ENCODE data around the gene PPP2R3B.
A peak's percentile ranks its signal among the peaks of the same experiment; 100 is the strongest.
"Not testable (repeated sequence)": the region's sequence is repeated elsewhere in the genome, so short reads cannot be mapped to it uniquely, and the experiment has no call there.

PPP2R3B gene

GRCh38 chrX:324664-325063 lies 62.0 kb downstream of the PPP2R3B start:
- DNase-seq (ENCODE audit: low read depth in 1 of 2, low spot score in 1 of 2); H3K27me3 ChIP-seq (ENCODE audit: insufficient read depth, poor library complexity, severe bottlenecking); H3K4me3 ChIP-seq (replicated peaks; ENCODE audit: insufficient read depth, low read length); H3K27ac ChIP-seq (replicated peaks): not testable (repeated sequence)

- Histone ChIP-seq H3K4me3 (replicated peaks; ENCODE audit: insufficient read depth, low read length) (no peak overlapping the region), H3K27me3 (ENCODE audit: insufficient read depth, poor library complexity, severe bottlenecking) (no peaks in the 10 kb centered on the region), H3K27ac (replicated peaks) (no peak overlapping the region)
- no peak for TF ChIP-seq CTCF (IDR thresholded peaks at IDR 0.05; ENCODE audit: insufficient read depth, low read length)
- no peak for TF ChIP-seq REST (IDR thresholded peaks at IDR 0.05; ENCODE audit: insufficient replicate concordance, low read depth)
- TF ChIP-seq POLR2AphosphoS5 (IDR thresholded peaks at IDR 0.05; ENCODE audit: low read depth): no peak
- no peak for TF ChIP-seq GABPA (IDR thresholded peaks at IDR 0.05; ENCODE audit: low read depth)
- TF ChIP-seq SPI1 (IDR thresholded peaks at IDR 0.05; ENCODE audit: borderline replicate concordance, low read depth): no peak
- DNase-seq (ENCODE audit: low read depth in 1 of 2, low spot score in 1 of 2): peak in 1 of 2 experiments; percentile 42
Observed at GRCh38 chrX:323721-324628, 62.7 kb downstream of the PPP2R3B start.

- DNase-seq (ENCODE audit: low read depth in 1 of 2, low spot score in 1 of 2): peak in 1 of 2 experiments; percentile 41
- no peak for TF ChIP-seq GABPA (IDR thresholded peaks at IDR 0.05; ENCODE audit: low read depth)
- TF ChIP-seq REST (IDR thresholded peaks at IDR 0.05; ENCODE audit: insufficient replicate concordance, low read depth): no peak
- no peak for TF ChIP-seq CTCF (IDR thresholded peaks at IDR 0.05; ENCODE audit: insufficient read depth, low read length)
- no peak for TF ChIP-seq SPI1 (IDR thresholded peaks at IDR 0.05; ENCODE audit: borderline replicate concordance, low read depth)
- no peak for TF ChIP-seq POLR2AphosphoS5 (IDR thresholded peaks at IDR 0.05; ENCODE audit: low read depth)
- Histone ChIP-seq H3K27ac (replicated peaks) (peak overlapping the region; percentile 89), H3K27me3 (ENCODE audit: insufficient read depth, poor library complexity, severe bottlenecking) (no peaks in the 10 kb centered on the region), H3K4me3 (replicated peaks; ENCODE audit: insufficient read depth, low read length) (peak overlapping the region; percentile 56)
Observed at GRCh38 chrX:320126-320783, 66.5 kb downstream of the PPP2R3B start.

- DNase-seq (ENCODE audit: low read depth in 1 of 2, low spot score in 1 of 2): no peak
- H3K4me3 ChIP-seq (replicated peaks; ENCODE audit: insufficient read depth, low read length): peak overlapping the region; percentile 56
Observed at GRCh38 chrX:319579-320125, 67.1 kb downstream of the PPP2R3B start.

More at GRCh38 chrX:319579-320125, 67.1 kb downstream of the PPP2R3B start:
- H3K27me3 ChIP-seq (ENCODE audit: insufficient read depth, poor library complexity, severe bottlenecking): no peaks in the 10 kb centered on the region
- H3K27ac ChIP-seq (replicated peaks): peak overlapping the region; percentile 89
- TF ChIP-seq CTCF (IDR thresholded peaks at IDR 0.05; ENCODE audit: insufficient read depth, low read length) (no peak), REST (IDR thresholded peaks at IDR 0.05; ENCODE audit: insufficient replicate concordance, low read depth) (no peak), POLR2AphosphoS5 (IDR thresholded peaks at IDR 0.05; ENCODE audit: low read depth) (no peak), SPI1 (IDR thresholded peaks at IDR 0.05; ENCODE audit: borderline replicate concordance, low read depth) (no peak), GABPA (IDR thresholded peaks at IDR 0.05; ENCODE audit: low read depth) (no peak)

Data from HL-60 (cell line).